GM19099 (cell line): ENCODE results near the gene LRRK1.

ENCODE experiments used
- POLR2A ChIP-seq: IDR thresholded peaks from 3 replicates; pipeline ENCODE4 v1.6.1; 2011; ENCODE audit warnings: low read depth; ENCODE audit not compliant: insufficient read length; ENCODE audit errors: extremely low read depth

The LRRK1 gene

DNA sequence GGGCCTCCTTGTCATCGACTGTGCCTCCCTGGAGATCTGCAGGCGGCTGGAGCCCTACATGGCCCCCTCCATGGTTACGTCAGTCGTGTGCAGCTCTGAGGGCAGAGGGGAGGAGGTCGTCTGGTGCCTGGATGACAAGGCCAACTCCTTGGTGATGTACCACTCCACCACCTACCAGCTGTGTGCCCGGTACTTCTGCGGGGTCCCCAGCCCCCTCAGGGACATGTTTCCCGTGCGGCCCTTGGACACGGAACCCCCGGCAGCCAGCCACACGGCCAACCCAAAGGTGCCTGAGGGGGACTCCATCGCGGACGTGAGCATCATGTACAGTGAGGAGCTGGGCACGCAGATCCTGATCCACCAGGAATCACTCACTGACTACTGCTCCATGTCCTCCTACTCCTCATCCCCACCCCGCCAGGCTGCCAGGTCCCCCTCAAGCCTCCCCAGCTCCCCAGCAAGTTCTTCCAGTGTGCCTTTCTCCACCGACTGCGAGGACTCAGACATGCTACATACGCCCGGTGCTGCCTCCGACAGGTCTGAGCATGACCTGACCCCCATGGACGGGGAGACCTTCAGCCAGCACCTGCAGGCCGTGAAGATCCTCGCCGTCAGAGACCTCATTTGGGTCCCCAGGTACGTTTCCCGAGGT, 146.5 kb downstream of the LRRK1 start:
- no peak for TF ChIP-seq POLR2A

DNA sequence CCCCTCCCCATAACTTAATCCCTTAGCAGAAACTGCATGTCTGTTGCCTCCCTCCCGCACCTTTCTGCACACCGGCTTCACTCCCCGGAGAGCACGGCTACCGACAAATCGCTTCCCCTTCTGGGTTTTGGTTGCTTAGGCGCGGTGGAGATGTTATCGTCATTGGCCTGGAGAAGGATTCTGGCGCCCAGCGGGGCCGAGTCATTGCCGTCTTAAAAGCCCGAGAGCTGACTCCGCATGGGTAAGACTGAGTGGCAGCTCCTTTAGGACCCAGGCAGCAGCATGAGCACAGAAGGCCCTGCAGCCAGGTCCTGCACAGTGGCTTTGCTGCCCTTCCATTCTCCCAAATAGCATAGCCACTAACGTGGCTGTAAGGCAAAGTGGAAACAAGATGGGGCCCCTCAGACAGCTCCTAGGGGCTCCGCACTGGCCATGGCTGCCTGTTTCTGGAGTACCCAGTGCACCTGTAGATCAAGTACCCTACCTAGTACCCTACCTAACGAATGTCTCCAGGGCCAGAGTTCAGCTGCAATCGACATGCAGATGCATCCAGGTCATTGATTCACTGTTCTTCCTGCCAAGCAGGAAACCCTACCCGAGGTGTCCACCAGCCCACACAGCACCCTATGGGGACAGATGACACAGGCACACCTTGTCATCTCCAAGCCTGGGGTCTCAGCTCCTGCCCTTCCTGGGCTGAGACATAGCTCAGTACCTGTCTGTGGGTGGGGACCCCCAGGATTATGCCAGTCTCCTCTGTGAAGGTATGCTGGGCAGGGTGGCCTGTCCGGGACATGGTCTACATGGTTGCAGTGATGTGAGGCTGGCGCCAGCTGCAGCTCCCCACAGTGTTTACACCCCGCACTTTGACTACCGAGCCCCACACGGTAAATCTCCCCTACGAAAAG, 147.6 kb downstream of the LRRK1 start:
- TF ChIP-seq POLR2A, result no peak

DNA sequence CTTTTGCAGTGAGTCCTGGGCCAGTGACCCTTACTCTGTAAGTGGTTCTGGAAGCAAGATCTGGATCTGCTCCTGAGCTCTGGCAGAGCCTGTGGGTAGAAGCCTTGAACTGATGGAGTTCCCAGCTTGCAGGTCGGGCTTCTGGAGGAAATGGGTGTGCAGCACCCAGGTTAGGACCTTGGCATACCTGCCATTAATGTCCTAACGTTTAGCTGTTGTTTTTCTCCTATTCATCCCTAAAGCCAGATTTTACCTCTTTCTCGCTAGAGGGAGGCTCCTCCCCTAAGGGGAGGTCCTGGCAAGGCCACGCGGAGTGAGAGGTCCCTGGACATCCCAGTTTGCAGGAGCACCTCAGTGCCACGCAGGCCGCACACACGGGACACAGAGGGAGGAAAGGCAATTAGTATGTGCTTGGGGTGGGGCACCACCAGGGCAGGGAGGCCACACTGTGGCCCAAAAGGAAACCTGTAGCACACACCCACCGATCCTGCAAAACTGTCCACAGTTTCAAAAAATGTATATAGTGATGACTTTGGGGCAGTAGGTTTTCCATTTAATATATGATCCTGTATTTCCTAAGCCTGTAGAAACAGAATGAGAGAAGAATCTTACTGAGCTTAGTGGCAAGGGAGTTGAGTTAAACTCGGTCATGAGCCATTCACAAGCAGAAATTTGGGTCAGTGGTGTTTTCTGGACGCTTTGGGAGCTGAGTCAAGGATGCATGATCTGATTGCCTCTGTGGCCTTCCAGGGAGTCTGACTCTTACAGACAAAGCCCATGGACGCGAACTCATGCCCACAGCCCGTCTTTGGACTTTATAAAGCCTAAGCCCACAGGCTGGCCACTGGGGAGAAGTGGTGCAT, 148.7 kb downstream of the LRRK1 start:
- TF ChIP-seq POLR2A, result no peak

DNA sequence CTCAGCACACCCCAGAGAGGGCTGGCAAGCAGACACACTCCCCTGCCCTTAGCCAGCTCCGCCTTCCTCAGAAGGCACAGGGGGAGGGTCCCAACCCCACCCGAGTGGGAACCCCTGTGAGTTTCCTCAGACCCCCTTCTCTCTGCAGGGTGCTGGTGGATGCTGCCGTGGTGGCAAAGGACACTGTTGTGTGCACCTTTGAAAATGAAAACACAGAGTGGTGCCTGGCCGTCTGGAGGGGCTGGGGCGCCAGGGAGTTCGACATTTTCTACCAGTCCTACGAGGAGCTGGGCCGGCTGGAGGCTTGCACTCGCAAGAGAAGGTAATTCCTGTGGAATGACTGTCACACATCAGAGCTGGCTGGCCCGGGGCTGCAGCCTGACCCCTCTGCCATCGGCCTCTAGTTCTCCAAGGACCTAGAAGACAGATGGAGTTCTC, 149.4 kb downstream of the LRRK1 start:
- TF ChIP-seq POLR2A, result no peak

DNA sequence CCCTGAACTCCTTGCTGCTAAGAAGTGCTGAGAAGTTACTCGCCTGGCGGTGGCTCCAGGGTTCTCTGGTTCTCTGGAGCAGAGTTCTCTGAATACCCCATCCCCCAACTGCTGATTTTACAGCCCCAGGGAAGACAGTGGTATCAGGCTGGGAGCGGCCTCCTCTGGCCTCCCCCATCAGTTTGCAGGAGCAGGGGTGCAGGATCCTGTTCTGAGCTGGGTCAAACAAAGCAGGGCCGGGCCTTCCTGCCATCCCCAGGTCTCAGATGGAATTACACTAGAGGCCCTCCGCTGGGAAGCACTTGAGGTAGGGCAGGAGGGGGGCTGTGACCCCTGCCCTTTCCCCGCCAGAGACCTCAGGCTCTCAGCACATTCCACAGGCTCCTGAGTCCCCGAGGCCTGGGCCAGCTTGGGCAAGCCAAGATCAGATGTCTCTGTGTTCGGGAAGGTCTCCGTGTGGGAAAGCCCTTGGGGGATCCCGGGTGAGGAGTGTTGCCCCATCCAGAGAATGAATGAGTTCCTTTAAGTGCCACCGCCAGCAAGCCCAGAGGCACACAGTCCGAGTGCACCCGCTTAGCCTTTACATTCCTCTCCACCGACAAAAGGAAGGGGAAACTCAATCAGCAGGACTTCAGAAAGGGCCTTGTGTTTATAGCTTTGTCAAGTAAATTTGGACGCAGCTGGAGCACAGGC, 149.9 kb downstream of the LRRK1 start:
- TF ChIP-seq POLR2A, result no peak

DNA sequence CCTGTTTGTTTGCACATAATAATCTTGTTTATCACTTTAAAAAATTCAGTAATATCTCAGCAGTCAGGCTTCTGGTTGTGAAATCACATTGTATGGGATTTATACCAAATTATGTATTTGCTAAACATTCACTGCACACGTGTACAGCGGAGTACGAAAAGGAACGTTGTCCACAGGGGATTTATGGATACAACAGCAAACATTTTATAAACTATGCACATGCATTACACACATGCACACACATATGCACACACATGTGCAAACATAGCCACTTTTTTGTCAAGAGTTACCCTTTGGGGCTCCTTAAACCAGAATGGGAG, 150.5 kb downstream of the LRRK1 start:
- no peak for TF ChIP-seq POLR2A

DNA sequence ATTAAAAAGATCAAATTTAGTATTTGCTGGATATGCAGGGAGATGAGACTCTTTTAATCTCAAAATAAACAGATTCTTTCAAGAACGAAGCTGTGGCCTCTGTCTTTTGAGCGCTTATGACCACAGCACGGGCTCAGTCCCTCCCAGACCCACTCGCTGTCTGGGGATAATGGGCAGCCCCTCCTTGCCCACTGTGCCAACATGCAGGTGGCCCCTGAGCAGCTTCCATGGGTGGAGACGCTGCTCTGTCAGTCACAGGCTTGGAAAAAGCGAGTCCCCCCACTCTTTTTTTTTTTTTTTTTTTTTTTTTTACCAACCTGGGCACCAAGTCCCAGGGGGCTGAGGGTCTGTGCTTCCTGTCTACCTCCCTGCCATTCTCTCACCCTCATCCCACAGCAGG, 150.9 kb downstream of the LRRK1 start:
- no peak for TF ChIP-seq POLR2A

DNA sequence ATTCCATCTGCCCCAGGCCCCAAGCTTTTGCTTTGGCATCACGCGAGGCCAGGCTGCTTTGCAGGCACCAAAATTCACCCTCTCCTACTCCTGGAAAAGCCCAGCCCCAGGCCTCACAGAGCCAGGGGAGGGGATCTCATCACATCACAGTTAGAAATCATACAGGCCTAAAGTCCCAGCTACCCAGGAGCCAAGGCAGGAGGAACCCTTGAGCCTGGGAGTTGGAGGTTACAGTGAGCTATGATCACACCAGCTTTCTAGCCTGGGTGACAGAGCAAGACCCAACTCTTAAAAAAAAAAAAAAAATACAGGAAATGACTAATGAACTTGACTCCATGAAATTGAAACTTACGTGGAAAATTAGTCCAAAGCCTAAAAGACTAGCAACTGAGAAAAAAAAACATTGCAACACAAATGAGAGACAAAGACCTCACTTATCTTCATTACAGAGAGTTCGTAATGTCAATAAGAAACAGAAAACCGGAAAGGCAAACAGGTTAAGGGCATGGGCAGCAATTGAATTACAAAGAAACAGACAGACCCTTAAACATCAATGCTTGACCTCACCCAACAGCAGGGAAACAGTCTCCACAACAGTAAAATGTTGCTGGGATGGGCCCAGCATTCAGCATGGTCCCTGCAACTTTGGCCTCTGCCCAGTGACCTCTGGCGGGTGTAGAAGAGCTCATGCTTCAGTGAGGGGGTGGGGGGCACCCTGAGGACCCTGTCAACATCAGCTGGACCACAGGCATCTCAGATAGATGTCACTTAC, 151.5 kb downstream of the LRRK1 start:
- TF ChIP-seq POLR2A, result no peak

DNA sequence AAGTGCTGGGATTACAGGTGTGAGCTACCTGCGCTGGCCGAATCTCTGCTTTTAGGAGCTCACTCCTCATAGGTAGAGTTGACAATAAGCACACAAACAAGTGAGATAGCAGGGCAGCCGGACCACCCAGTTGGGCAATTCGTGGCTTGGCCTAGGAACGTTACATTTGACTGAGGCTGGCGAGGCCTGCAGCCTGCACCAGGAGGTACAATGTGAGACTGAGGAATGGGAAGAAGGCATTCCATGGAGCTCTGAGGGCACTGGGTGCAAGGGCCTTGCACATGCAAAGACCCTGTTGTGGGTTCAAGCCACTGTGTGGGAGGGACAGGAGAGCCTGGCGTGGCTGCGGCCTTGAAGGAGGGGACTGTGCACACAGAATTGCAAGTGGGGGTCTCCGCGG, 152.5 kb downstream of the LRRK1 start:
- no peak for TF ChIP-seq POLR2A

DNA sequence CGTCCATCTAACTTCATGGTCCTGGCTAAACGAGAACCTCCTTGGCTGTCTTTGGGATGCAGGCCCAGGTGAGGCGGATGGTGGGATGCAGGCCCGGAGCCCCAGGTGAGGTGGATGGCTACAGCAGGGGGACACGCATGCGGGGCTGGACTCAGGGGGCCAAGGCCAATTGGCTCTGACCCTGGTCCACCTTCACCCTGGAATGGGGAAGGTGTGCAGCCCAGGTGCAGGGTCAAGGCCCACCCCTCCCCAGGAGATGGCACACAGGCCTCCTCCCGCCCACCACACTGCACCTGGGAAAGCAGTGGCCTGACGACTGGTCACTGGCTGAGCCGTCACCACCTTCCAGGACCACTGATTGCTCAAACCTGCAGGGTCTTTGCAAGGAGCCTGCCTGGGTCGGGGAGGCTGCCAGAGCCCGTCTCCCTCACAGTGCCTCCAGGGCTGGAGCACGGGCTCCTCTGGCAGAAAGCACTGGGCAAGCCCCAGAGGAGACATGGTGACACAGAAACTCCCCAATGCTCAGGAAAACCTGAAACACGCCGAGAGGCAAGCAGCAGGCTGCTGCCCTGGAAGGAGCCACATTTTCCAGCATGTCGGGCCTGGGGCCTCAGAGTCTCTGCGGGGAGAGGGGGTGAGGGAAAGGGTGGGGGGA, 159.6 kb downstream of the LRRK1 start:
- TF ChIP-seq POLR2A, result no peak

DNA sequence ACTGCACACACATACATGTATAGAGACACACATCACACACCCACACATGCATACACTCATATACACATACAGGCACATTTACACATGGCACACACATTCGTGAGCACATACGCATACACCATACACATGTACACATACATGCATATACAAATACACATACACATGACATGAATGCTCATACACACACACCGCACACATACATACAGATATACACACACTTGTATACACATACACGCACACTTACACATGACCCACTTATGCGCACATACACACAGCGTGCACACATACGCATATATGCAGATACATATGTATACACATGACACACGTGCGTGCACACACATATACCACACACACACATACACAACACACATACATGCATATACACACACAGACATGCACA, 162.7 kb downstream of the LRRK1 start:
- no peak for TF ChIP-seq POLR2A

DNA sequence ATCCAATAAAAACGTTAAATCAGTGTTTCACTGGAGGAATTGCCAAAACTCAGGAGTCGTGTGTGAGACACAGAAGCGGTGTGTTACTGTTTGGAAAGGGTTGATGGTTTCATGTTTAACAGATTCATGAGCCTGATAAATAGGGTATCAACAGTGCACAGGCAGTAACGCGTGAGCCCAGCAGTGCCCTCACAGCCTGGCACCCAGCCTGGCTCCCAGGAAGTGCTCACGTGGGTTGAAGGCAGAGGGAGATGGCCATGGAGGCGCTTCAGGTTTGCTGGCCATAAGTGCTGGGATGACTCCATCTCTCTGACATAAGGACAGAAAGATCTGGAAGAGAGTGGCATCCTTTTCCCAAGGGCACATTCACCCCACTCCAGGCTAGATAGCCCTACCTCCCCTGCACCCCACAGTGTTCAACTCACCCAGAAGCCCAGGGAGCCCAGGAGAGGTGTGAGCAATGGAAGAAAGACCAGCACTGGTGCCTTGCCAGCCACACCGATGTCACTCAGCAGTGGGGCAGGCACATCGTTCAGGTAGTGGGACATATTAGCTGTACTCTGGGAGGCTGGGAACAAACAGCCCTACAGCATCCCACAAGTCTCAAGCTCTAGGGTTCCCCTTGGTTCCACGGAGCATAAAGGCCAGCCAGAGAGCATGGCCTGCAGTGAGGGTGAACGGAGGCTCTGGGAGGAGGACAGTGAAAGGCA, 164.3 kb downstream of the LRRK1 start:
- no peak for TF ChIP-seq POLR2A

DNA sequence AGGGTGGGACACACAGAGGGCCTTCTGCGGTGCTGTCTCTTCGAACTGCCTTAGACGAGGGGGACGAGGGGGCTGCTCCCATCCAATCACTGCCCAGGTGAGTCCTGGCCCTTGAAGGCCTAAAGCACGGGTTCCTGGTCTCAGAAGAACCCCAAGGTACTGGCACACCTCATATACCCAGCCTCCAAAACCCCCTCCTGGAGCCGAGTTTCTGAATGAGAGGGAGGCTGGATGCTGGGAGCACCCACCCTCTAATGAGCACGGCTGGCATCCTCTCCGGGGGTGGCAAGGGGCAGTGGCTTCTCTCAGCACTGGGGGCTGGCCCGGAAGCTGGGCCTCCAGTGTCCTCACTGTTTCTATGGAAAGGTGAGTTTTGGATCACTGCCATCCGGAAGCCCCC, 165.6 kb downstream of the LRRK1 start:
- TF ChIP-seq POLR2A, result no peak
